ENCODE measurements around the gene PPP1R1C.

PPP1R1C gene

GRCh38 chr2:182110347-182110746, 124.7 kb downstream of the PPP1R1C start:
- no peak for TF ChIP-seq CTCF (IDR thresholded peaks at IDR 0.05; ENCODE audit: extremely low read depth, insufficient read depth, missing control alignments)
- in situ Hi-C loops (cut with MboI; ENCODE audit: low pct_unique_long_range_greater_than_20kb, low sequenced_read_pairs, unreplicated experiment), result no loop called here
- DNase-seq (ENCODE audit: low spot score), result no peak

GRCh38 chr2:182113334-182113733, 127.7 kb downstream of the PPP1R1C start:
- in situ Hi-C loops (cut with MboI; ENCODE audit: low pct_unique_long_range_greater_than_20kb, low sequenced_read_pairs, unreplicated experiment), result no loop called here
- TF ChIP-seq CTCF (IDR thresholded peaks at IDR 0.05; ENCODE audit: extremely low read depth, insufficient read depth, missing control alignments), result no peak
- no peak for DNase-seq (ENCODE audit: low spot score)

GRCh38 chr2:182115258-182115657, 129.6 kb downstream of the PPP1R1C start:
- in situ Hi-C loops (cut with MboI; ENCODE audit: low pct_unique_long_range_greater_than_20kb, low sequenced_read_pairs, unreplicated experiment), result no loop called here
- TF ChIP-seq CTCF (IDR thresholded peaks at IDR 0.05; ENCODE audit: extremely low read depth, insufficient read depth, missing control alignments), result no peak
- no peak for DNase-seq (ENCODE audit: low spot score)

- DNase-seq (ENCODE audit: low spot score), result no peak
- TF ChIP-seq CTCF (IDR thresholded peaks at IDR 0.05; ENCODE audit: extremely low read depth, insufficient read depth, missing control alignments), result no peak
- in situ Hi-C loops (cut with MboI; ENCODE audit: low pct_unique_long_range_greater_than_20kb, low sequenced_read_pairs, unreplicated experiment), result no loop called here
Observed at GRCh38 chr2:182116774-182117173, 131.1 kb downstream of the PPP1R1C start.

- TF ChIP-seq CTCF (IDR thresholded peaks at IDR 0.05; ENCODE audit: extremely low read depth, insufficient read depth, missing control alignments), result no peak
- in situ Hi-C loops (cut with MboI; ENCODE audit: low pct_unique_long_range_greater_than_20kb, low sequenced_read_pairs, unreplicated experiment), result no loop called here
- no peak for DNase-seq (ENCODE audit: low spot score)
Observed at GRCh38 chr2:182117196-182117595, 131.5 kb downstream of the PPP1R1C start.

- no peak for DNase-seq (ENCODE audit: low spot score)
- TF ChIP-seq CTCF (IDR thresholded peaks at IDR 0.05; ENCODE audit: extremely low read depth, insufficient read depth, missing control alignments), result no peak
Observed at GRCh38 chr2:182128821-182129707, 143.4 kb downstream of the PPP1R1C start.

More at GRCh38 chr2:182128821-182129707, 143.4 kb downstream of the PPP1R1C start:
- in situ Hi-C loops (cut with MboI; ENCODE audit: low pct_unique_long_range_greater_than_20kb, low sequenced_read_pairs, unreplicated experiment), result no loop called here

All from GM13977 (cell line).